GM19023 (cell line): Measurements from ENCODE around the gene PLCD3.

Experiments
- ATAC-seq: cut with Tn5 transposase; IDR thresholded peaks from one replicate; pipeline ENCODE4 v1.9.1; 2021; ENCODE audit warnings: mild to moderate bottlenecking, moderate library complexity; ENCODE audit not compliant: unreplicated experiment

Gene PLCD3

GRCh38 chr17:45119964-45120363, 12.4 kb downstream of the PLCD3 start:
- ATAC-seq, result no peak

GRCh38 chr17:45118691-45119090, 13.6 kb downstream of the PLCD3 start:
- ATAC-seq, result no peak

- no peak for ATAC-seq
Measured at GRCh38 chr17:45117848-45118646, 14.3 kb downstream of the PLCD3 start.

GRCh38 chr17:45117334-45117733, 15.0 kb downstream of the PLCD3 start:
- ATAC-seq, result no peak

- no peak for ATAC-seq
Measured at GRCh38 chr17:45116434-45117016, 15.8 kb downstream of the PLCD3 start.

GRCh38 chr17:45115871-45116270, 16.4 kb downstream of the PLCD3 start:
- ATAC-seq, result no peak

GRCh38 chr17:45115015-45115625, 17.2 kb downstream of the PLCD3 start:
- ATAC-seq, result no peak

GRCh38 chr17:45114117-45114932, 18.0 kb downstream of the PLCD3 start:
- no peak for ATAC-seq

GRCh38 chr17:45113424-45113754, 18.9 kb downstream of the PLCD3 start:
- ATAC-seq, result no peak

GRCh38 chr17:45112559-45113423, 19.5 kb downstream of the PLCD3 start:
- no peak for ATAC-seq

- ATAC-seq, result no peak
Measured at GRCh38 chr17:45111850-45112249, 20.5 kb downstream of the PLCD3 start.

- no peak for ATAC-seq
Measured at GRCh38 chr17:45110676-45111611, 21.4 kb downstream of the PLCD3 start.

- ATAC-seq, result no peak
Measured at GRCh38 chr17:45108595-45109521, 23.5 kb downstream of the PLCD3 start.

GRCh38 chr17:45108051-45108450, 24.3 kb downstream of the PLCD3 start:
- no peak for ATAC-seq

- no peak for ATAC-seq
Measured at GRCh38 chr17:45107293-45108010, 24.9 kb downstream of the PLCD3 start.

GRCh38 chr17:45106582-45106981, 25.7 kb downstream of the PLCD3 start:
- no peak for ATAC-seq

GRCh38 chr17:45106096-45106495, 26.2 kb downstream of the PLCD3 start:
- no peak for ATAC-seq
